ACC112 (cell line): ENCODE results near the gene PNPLA7.
"Not testable (repeated sequence)": the region's sequence is repeated elsewhere in the genome, so short reads cannot be mapped to it uniquely, and the experiment has no call there.

Experiments used
- H2AFZ ChIP-seq: fragments of 200-600 bp; sonication (generic); one replicate; pipeline ENCODE4 v1.6.0; 2017; ENCODE audit warnings: antibody characterized with exemption, low read length; ENCODE audit not compliant: unreplicated experiment
- H3K27ac ChIP-seq: fragments of 200-600 bp; sonication (generic); 2 replicates; pipeline ENCODE4 v1.5.1; 2014; ENCODE audit warnings: low read depth, mild to moderate bottlenecking, antibody characterized with exemption, low read length, moderate library complexity
- H3K27me3 ChIP-seq: fragments of 200-600 bp; sonication (generic); 2 replicates; pipeline ENCODE4 v1.6.1; 2014; ENCODE audit warnings: mild to moderate bottlenecking, antibody characterized with exemption, low read length, moderate library complexity, mixed read lengths; ENCODE audit not compliant: insufficient read depth
- H3K36me3 ChIP-seq: fragments of 200-600 bp; sonication (generic); 2 replicates; pipeline ENCODE4 v1.6.1; 2016; ENCODE audit warnings: mild to moderate bottlenecking, antibody characterized with exemption, low read length, moderate library complexity, mixed read lengths; ENCODE audit not compliant: insufficient read depth
- H3K4me1 ChIP-seq: fragments of 200-600 bp; sonication (generic); one replicate; pipeline ENCODE4 v1.6.1; 2016; ENCODE audit warnings: low read length, mixed read lengths; ENCODE audit not compliant: insufficient read depth, unreplicated experiment, control insufficient read depth
- H3K4me3 ChIP-seq: fragments of 200-600 bp; sonication (generic); 2 replicates; pipeline ENCODE4 v1.5.1; 2014; ENCODE audit warnings: mild to moderate bottlenecking, low read depth, low read length
- H3K79me2 ChIP-seq: fragments of 200-600 bp; sonication (generic); one replicate; pipeline ENCODE4 v1.6.0; 2016; ENCODE audit warnings: low read length; ENCODE audit not compliant: control insufficient read depth, unreplicated experiment, insufficient read depth

The PNPLA7 gene

GRCh38 chr9:137524981-137525317 is 25.3 kb downstream of the PNPLA7 start:
- Histone ChIP-seq H3K79me2 (no peaks in the 10 kb centered on the region), H2AFZ (no peak overlapping the region), H3K4me1 (no peaks in the 10 kb centered on the region), H3K4me3 (no peak overlapping the region), H3K36me3 (no peaks in the 10 kb centered on the region), H3K27me3 (no peaks in the 10 kb centered on the region), H3K27ac (no peak overlapping the region)

- Histone ChIP-seq H3K36me3 (no peaks in the 10 kb centered on the region), H3K79me2 (no peaks in the 10 kb centered on the region), H2AFZ (no peak overlapping the region), H3K27ac (no peak overlapping the region), H3K4me3 (no peak overlapping the region), H3K4me1 (no peaks in the 10 kb centered on the region), H3K27me3 (no peaks in the 10 kb centered on the region)
Observed at GRCh38 chr9:137524161-137524980, 25.8 kb downstream of the PNPLA7 start.

- Histone ChIP-seq H3K27me3 (no peaks in the 10 kb centered on the region), H3K4me1 (no peaks in the 10 kb centered on the region), H3K4me3 (no peak overlapping the region), H3K27ac (no peak overlapping the region), H3K79me2 (no peaks in the 10 kb centered on the region), H3K36me3 (no peaks in the 10 kb centered on the region), H2AFZ (no peak overlapping the region)
Observed at GRCh38 chr9:137522746-137523455, 27.3 kb downstream of the PNPLA7 start.

GRCh38 chr9:137521405-137521985 is 28.7 kb downstream of the PNPLA7 start:
- no peaks in the 10 kb centered on the region for H3K27me3 ChIP-seq
- no peak overlapping the region for H3K27ac ChIP-seq
- no peaks in the 10 kb centered on the region for H3K79me2 ChIP-seq
- no peaks in the 10 kb centered on the region for H3K4me1 ChIP-seq
- H2AFZ ChIP-seq = no peak overlapping the region
- no peak overlapping the region for H3K4me3 ChIP-seq
- no peaks in the 10 kb centered on the region for H3K36me3 ChIP-seq

GRCh38 chr9:137520614-137521404 is 29.4 kb downstream of the PNPLA7 start:
- H2AFZ ChIP-seq = no peak overlapping the region
- no peaks in the 10 kb centered on the region for H3K27me3 ChIP-seq
- H3K36me3 ChIP-seq = no peaks in the 10 kb centered on the region
- no peaks in the 10 kb centered on the region for H3K4me1 ChIP-seq
- H3K79me2 ChIP-seq = no peaks in the 10 kb centered on the region
- no peak overlapping the region for H3K4me3 ChIP-seq
- no peak overlapping the region for H3K27ac ChIP-seq

GRCh38 chr9:137519553-137519952 is 30.6 kb downstream of the PNPLA7 start:
- Histone ChIP-seq H3K4me3 (no peak overlapping the region), H2AFZ (no peak overlapping the region), H3K36me3 (no peaks in the 10 kb centered on the region), H3K79me2 (no peaks in the 10 kb centered on the region), H3K27me3 (no peaks in the 10 kb centered on the region), H3K27ac (no peak overlapping the region), H3K4me1 (no peaks in the 10 kb centered on the region)

GRCh38 chr9:137518661-137519459 is 31.3 kb downstream of the PNPLA7 start:
- not testable (repeated sequence) for H3K4me3 ChIP-seq, H3K36me3 ChIP-seq, H3K27ac ChIP-seq, H3K79me2 ChIP-seq, H2AFZ ChIP-seq, H3K4me1 ChIP-seq, H3K27me3 ChIP-seq

- H3K4me3 ChIP-seq = no peak overlapping the region
- no peaks in the 10 kb centered on the region for H3K4me1 ChIP-seq
- H3K79me2 ChIP-seq = no peaks in the 10 kb centered on the region
- H3K36me3 ChIP-seq = no peaks in the 10 kb centered on the region
- H3K27me3 ChIP-seq = no peaks in the 10 kb centered on the region
- no peak overlapping the region for H3K27ac ChIP-seq
- no peak overlapping the region for H2AFZ ChIP-seq
Observed at GRCh38 chr9:137516144-137516917, 33.9 kb downstream of the PNPLA7 start.

- H2AFZ ChIP-seq = no peak overlapping the region
- H3K4me1 ChIP-seq = no peaks in the 10 kb centered on the region
- H3K4me3 ChIP-seq = no peak overlapping the region
- no peaks in the 10 kb centered on the region for H3K36me3 ChIP-seq
- H3K27ac ChIP-seq = no peak overlapping the region
- H3K79me2 ChIP-seq = no peaks in the 10 kb centered on the region
- no peaks in the 10 kb centered on the region for H3K27me3 ChIP-seq
Observed at GRCh38 chr9:137515338-137515724, 34.9 kb downstream of the PNPLA7 start.
